Suppressor macrophage treated with lipopolysaccharide for 1 hour (primary cell): Measurements from ENCODE around the gene CA6.
A peak's percentile ranks its signal among the peaks of the same experiment; 100 is the strongest.
"Not testable (repeated sequence)": the region's sequence is repeated elsewhere in the genome, so short reads cannot be mapped to it uniquely, and the experiment has no call there.

Experiments
- DNase-seq, 3 donors: peaks; one replicate each; pipeline ENCODE4 v3.0.0-alpha.2; 2020 to 2022

CA6 gene

DNA sequence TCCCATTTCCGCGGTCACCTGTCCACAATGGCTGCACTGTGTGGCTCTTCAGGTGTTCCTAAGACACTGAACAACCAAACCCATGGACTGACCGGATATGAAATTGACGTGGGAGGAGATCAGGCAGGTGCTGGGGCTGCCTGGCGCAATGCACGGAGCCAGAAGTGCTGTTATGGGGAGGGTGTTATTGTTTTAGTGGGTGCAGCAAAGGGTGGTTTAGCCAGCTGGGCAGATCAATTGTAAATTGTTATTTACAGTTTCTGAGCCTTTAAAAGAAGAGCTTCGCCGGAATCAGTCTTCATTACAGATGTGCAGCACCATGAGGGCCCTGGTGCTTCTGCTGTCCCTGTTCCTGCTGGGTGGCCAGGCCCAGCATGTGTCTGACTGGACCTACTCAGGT is at the start of gene CA6:
Gene CA6, plus strand, starts transcription at position 301 of the 400 bp plus-strand sequence. Its CDS starts 19 bp downstream, at position 320.
- DNase-seq = no peak

- DNase-seq = not testable (repeated sequence)
Measured at GRCh38 chr1:8896775-8897174, 48.9 kb upstream of the CA6 start.

DNA sequence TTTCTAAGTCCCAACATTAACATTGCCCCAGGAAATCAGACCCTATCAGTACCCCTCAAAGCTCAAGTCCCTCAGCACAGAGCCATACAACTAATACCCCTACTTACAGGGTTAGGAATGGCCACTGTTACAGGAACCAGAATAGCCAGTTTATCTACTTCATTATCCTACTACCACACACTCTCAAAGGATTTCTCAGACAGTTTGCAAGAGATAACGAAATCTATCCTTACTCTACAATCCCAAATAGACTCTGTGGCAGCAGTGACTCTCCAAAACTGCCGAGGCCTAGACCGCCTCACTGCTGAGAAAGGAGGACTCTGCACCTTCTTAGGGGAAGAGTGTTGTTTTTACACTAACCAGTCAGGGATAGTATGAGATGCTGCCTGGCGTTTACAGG is 48.2 kb upstream of the CA6 start:
- not testable (repeated sequence) for DNase-seq

DNA sequence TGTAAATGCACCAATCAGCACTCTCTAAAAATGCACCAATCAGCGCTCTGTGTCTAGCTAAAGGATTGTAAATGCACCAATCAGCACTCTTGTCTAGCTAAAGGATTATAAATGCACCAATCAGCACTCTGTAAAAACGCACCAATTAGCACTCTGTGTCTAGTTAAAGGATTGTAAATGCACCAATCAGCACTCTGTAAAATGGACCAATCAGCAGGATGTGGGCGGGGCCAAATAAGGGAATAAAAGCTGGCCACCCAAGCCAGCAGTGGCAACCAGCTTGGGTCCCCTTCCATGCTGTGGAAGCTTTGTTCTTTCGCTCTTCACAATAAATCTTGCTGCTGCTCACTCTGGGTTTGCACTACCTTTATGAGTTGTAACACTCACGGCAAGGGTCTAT is 47.2 kb upstream of the CA6 start:
- not testable (repeated sequence) for DNase-seq

- no peak for DNase-seq
Measured at GRCh38 chr1:8899046-8899445, 46.6 kb upstream of the CA6 start.

GRCh38 chr1:8900684-8901083 is 45.0 kb upstream of the CA6 start:
- not testable (repeated sequence) for DNase-seq

GRCh38 chr1:8902765-8903164 is 42.9 kb upstream of the CA6 start:
- no peak for DNase-seq

DNA sequence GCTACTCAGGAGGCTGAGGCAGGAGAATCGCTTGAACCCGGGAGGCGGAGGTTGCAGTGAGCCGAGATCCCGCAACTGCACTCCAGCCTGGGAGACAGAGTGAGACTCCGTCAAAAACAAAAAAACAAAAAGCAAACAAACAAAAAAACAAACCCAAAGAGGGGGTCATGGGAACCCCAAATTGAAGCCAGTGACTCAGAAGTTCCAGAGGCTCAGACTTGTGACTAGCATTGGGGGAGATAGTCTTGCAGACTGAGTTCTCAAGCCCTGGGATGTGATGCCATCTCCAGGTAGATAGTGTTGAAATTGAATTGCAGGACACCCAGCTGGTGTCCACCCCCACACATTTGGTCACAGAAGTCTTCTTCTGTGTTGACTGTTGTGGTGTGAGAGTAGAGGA is 42.3 kb upstream of the CA6 start:
- no peak for DNase-seq

GRCh38 chr1:8903908-8904650 is 41.6 kb upstream of the CA6 start:
- no peak for DNase-seq

GRCh38 chr1:8905582-8906191 is 40.0 kb upstream of the CA6 start:
- no peak for DNase-seq

DNA sequence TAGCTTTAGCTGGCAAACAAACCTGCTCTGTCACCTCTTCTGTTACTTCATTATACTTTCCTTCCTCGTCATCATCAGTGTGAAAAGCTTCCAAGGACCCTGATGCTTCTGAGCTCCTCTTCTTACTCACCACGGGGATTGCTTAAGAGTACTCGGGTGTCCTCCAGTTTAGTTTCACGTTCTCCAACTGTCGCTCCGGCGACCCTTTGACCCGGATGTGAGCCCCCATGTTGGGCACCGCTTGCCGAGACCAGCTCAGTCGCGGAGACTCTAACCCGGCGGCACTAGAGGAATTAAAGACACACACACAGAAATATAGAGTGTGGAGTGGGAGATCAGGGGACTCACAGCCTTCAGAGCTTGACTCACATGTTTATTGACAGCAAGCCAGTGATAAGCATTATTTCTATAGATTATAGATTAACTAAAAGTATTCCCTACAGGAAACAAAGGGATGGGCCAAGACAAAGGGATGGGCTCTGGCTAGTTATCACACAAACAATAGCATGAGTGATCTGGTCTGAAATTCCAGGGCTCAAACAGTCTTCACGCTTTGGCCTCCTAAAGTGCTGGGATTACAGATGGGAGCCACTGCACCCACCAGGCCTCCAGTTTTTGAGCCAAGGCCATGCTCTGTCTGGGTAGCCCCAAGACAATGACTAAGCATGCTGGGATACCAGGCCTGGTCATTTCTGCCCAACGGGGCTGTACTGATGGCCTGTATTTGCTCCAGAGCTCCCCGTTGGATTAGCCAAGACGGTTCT is 37.1 kb upstream of the CA6 start:
- DNase-seq = peak; percentile 49 to 66 (median 59)

- no peak for DNase-seq
Measured at GRCh38 chr1:8910331-8910730, 35.3 kb upstream of the CA6 start.

DNA sequence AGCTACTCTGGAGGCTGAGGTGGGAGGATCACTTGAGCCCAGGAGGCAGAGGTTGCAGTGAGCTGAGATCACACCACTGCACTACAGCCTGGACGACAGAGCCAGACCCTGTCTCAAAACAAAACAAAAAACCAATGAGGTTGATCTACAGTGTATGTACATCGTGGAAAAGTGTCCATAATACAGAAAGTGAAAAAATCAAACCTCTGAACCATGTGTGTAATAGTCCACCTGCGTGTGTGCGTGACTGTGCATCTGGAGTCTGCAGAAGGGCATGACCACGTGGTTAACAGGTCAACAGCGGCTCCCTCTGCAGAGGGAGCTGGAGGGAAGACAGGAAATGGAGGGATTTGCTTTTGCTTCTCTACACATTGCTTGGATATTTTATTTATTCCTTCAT is 34.8 kb upstream of the CA6 start:
- no peak for DNase-seq

DNA sequence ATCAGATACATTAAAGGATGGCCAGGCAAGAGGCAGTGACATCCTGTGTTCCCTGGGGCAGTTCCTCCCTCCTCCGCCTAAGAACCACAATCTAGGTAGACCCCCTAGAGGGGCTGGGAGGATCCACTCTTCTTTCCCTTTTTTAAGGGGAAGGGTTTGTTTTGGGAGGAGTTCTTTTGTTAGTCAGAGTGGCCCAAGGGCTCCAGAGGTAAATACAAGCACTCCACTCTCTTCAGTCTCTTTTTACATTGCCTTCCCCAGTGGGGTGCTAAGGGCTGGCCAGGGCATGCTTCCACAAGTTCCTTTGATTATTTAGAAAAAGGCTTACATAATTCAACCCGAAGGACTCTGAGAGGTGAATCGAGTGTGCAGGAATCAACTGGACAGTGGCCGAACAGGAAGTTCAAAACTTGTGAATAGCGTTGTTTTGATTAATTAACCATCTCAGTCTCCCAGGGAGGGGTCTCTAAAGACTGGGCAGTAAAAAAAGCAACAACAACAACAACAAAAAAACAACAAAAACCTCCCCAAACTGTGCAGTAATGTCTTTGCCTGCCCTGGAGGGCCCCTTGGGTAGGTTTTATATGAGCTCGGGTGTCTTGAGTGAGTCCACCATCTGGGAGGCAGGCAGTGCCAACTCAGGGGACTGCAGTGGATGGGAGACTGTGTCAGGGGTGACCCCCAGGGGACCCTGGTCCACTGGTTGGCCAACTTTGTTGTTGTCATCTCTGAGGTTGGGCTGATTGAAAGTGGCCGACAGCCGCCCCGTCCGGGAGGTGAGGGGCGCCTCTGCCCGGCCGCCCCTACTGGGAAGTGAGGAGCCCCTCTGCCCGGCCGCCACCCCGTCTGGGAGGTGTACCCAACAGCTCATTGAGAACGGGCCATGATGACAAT is 34.0 kb upstream of the CA6 start:
- no peak for DNase-seq

DNA sequence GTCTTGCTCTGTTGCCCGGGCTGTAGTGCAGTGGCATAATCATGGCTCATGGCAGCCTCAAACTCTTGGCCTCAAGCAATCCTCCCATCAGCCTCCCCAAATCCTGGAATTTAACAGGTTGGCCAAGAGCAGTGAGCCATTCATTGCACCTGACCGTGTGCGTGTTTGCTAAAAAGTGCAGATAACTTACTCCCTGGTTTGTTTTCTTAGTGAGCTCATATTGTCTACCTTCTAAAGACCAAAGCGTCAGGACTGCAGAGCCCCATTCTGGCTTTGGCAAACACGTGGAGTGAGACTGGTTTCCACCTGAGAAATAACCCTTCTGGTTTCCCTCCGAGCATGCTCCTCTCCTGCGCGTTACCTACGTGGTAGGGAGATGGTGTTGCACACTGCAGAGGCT is 32.2 kb upstream of the CA6 start:
- DNase-seq = no peak

GRCh38 chr1:8914466-8914865 is 31.2 kb upstream of the CA6 start:
- no peak for DNase-seq

DNA sequence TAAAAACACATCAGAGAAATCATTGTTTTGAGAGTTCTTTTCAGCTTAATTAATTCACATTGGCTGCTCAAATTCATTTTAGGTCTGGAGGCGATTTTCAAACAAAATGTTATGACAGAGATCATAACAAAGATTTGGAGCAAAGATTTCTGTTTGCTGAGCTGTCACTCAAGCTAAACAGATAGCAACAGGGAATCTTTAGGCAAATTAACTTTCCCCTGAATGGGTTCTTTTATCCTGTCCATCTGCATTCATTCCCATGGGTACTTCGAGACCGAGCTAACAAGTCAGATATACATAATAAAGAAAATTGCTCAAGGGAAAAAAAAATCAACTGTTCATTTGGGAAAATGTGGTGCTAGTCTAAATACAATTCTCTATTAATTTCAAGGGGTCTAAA is 30.2 kb upstream of the CA6 start:
- DNase-seq = no peak

GRCh38 chr1:8917536-8917935 is 28.1 kb upstream of the CA6 start:
- not testable (repeated sequence) for DNase-seq

DNA sequence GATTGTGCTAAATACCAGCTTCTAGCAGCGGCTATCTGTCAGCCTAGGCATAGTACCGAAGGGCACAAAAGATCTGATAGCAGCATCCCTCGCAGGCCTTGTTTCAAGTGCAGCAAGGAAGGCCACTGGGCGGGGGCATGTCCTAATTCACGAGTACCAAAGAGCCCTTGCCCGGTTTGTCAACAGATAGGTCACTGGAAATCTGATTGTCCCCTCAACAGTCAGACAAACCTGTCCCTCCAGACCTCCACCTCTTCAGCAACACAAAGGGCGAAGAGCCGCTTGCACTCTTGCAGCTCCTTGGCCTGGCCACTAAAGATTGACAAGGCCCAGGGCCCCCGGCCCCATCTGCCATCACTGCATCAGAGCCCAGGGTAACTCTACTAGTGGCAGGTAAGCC is 22.7 kb upstream of the CA6 start:
- no peak for DNase-seq

DNA sequence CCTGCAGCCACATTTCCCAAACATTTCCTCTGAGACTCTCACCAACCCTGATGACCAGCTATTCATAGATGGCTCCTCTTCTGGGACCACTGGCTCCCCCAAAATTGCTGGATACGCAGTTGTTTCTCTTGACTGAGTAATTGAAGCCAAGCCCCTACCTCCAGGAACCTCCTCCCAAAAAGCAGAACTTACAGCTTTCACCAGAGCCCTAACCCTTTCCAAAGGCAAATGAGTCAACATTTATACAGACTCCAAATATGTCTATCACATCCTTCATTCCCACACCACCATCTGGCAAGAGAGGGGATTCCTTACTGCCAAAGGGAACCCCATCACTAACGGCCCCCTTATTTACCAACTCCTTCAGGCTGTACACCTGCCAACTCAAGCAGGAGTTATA is 20.3 kb upstream of the CA6 start:
- DNase-seq = peak; percentile 67 to 73 (median 70)

GRCh38 chr1:8925960-8926359 is 19.7 kb upstream of the CA6 start:
- no peak for DNase-seq

DNA sequence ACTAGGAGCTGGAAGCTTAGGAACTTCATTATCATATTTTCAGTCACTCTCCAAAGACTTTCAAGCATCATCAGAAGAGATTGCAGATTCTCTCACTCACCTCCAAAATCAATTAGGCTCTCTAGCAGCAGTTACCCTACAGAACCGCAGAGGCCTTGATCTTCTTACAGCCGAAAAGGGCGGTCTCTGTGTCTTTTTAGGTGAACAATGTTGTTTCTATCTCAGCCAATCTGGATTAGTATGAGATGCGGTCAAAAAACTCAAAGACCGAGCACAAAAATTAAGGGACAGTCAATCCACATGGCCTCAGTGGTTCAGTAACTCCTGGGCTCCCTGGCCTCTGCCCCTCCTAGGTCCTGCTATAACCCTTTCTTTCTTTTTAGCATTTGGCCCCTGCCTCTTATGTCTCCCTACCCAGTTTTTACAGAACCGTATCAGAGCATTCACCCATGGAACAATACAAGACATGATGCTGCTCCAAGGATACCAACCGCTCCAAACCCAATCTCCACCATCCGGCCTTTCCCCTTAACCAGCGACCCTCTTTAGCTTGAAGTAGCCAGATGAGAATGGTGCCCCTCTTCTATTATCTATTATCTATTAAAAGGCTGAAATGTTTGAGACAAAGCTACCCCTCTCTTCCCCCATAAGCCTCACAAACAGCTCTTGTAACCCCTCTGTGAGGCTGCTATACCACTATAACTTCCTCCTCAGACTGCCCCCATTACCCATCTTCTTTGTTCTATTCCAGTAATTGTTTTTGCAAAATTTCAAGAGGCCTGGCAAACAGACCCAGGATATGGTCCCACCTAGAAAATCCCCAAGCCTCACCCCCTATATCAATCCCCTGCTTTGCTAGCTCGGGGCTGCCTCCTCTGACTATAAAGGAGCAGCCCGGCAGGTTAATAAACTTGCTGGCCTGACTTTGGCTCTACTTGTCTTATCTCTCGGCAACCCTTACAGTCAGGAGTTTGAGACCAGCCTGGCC is 18.7 kb upstream of the CA6 start:
- DNase-seq = no peak
